A673 (cell line): ENCODE measurements around the gene NDUFB6.

ENCODE experiments used
- EZH2 ChIP-seq: fragments of 200-600 bp; sonication (generic); IDR thresholded peaks from 2 replicates; pipeline ENCODE4 v1.6.1; 2017; ENCODE audit warnings: borderline replicate concordance, low read depth, mild to moderate bottlenecking, mixed read lengths, antibody characterized with exemption, low read length; ENCODE audit not compliant: poor library complexity, severe bottlenecking
- TF ChIP-seq, protein P1 (sequence below): fragments of 300-800, 200-600 bp; sonication (generic); conservative IDR thresholded peaks from 2 replicates; pipeline ENCODE4 v1.5.1; 2017; ENCODE audit warnings: low read depth, mild to moderate bottlenecking, antibody characterized with exemption, low read length, moderate library complexity, mixed read lengths

DNA sequence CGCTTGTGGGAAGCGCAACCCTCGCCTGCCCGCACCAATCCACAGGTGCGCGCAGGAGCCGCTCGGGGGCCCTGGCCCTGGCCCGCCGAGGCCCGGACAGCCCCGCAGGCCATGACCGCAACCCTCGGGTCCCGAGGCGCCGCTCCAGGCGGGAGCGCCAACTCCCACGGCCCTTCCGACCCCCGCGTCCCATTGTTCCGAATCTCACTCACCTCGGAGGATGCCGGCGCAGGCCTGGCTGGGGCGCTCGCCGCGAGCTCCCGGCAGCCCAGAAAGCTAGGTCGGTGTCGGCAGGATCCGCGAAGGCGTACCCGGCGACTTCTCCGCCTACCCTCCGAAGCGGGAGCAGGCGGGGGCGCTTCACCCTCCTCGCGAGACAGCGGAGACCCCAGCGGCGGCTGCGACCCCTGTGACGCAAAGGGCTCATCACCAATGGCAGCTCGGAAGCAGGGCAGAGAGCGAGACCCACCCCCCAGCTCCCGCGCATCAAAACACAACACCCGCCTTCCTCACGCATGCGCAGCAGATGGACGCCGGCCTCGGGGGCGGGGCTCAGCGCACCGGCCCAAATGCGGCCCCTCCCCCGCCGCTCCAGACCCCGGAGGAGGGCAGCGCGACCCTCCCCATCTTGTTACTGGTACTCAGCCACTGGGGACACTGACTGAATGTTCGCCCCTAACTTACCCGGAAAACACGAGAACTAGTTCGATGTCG, 22.2 kb downstream of the NDUFB6 start:
- TF ChIP-seq, protein P1, sequence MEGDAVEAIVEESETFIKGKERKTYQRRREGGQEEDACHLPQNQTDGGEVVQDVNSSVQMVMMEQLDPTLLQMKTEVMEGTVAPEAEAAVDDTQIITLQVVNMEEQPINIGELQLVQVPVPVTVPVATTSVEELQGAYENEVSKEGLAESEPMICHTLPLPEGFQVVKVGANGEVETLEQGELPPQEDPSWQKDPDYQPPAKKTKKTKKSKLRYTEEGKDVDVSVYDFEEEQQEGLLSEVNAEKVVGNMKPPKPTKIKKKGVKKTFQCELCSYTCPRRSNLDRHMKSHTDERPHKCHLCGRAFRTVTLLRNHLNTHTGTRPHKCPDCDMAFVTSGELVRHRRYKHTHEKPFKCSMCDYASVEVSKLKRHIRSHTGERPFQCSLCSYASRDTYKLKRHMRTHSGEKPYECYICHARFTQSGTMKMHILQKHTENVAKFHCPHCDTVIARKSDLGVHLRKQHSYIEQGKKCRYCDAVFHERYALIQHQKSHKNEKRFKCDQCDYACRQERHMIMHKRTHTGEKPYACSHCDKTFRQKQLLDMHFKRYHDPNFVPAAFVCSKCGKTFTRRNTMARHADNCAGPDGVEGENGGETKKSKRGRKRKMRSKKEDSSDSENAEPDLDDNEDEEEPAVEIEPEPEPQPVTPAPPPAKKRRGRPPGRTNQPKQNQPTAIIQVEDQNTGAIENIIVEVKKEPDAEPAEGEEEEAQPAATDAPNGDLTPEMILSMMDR: no peak; the same call in none of the 2 replicates
- no peak for TF ChIP-seq EZH2
